Transverse colon (tissue), 3 donors: ENCODE measurements around the gene CADM1.

Experiments
- CTCF ChIP-seq, 5 experiments: fragments of 200-600 bp in 3 of 5; fragments of 450-650 bp in 2 of 5; sonication (generic) in 3 of 5; IDR thresholded peaks; 1 replicate in 2 of 5; 2 replicates in 3 of 5; pipeline ENCODE4 v1.5.1; 2016 to 2017; ENCODE audit warnings: antibody characterized with exemption in 5 of 5, inconsistent platforms in 3 of 5, mild to moderate bottlenecking in 2 of 5, moderate library complexity in 1 of 5
- POLR2A ChIP-seq: fragments of 450-650 bp; IDR thresholded peaks from one replicate; pipeline ENCODE4 v1.6.1; 2016; ENCODE audit warnings: antibody characterized with exemption, mild to moderate bottlenecking, moderate library complexity

DNA sequence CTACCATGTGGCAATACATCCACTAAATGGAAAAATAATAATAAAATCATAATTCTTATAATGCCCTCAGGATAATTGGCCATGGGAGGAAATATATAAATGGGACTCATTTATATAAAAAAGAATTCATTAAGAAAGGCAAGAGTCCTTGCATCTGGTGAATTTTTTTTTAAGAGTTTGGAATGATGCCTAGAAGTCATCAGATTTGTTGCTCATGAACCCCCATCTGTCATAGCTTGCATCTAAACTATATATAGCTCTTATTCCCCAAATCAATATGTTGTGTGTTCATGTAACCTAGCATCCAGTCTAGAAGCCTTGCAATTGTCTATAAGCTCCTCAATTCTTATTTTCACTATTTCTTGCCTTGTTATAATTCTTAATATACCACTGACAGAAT, 75.9 kb downstream of the CADM1 start:
- TF ChIP-seq CTCF (IDR thresholded peaks at IDR 0.05) (no peak), POLR2A (no peak)
